Measurements from ENCODE around the gene GLRA2.
"Not testable (repeated sequence)": the region's sequence is repeated elsewhere in the genome, so short reads cannot be mapped to it uniquely, and the experiment has no call there.

Gene GLRA2

GRCh38 chrX:14564058-14564457 is 34.7 kb downstream of the GLRA2 start:
- peaks cover 13% of the 10 kb centered on the region for H3K9me3 Mint-ChIP-seq
- no peak overlapping the region for H3K27ac Mint-ChIP-seq
- peaks cover 2% of the 10 kb centered on the region for H3K27me3 Mint-ChIP-seq
- no peak overlapping the region for H3K4me3 Mint-ChIP-seq
- no peaks in the 10 kb centered on the region for H3K4me1 Mint-ChIP-seq
- H3K36me3 Mint-ChIP-seq = no peaks in the 10 kb centered on the region

- Mint-ChIP-seq H3K36me3 (no peaks in the 10 kb centered on the region), H3K9me3 (no peaks in the 10 kb centered on the region), H3K27me3 (no peaks in the 10 kb centered on the region), H3K4me1 (no peaks in the 10 kb centered on the region), H3K27ac (no peak overlapping the region), H3K4me3 (no peak overlapping the region)
These were observed 43.8 kb downstream of the GLRA2 start for GRCh38 chrX:14573161-14573560.

GRCh38 chrX:14581081-14581480 is 51.7 kb downstream of the GLRA2 start:
- no peaks in the 10 kb centered on the region for H3K4me1 Mint-ChIP-seq
- H3K27me3 Mint-ChIP-seq = no peaks in the 10 kb centered on the region
- H3K36me3 Mint-ChIP-seq = no peaks in the 10 kb centered on the region
- H3K27ac Mint-ChIP-seq = no peak overlapping the region
- no peak overlapping the region for H3K4me3 Mint-ChIP-seq
- no peaks in the 10 kb centered on the region for H3K9me3 Mint-ChIP-seq

- no peaks in the 10 kb centered on the region for H3K4me1 Mint-ChIP-seq
- no peaks in the 10 kb centered on the region for H3K27me3 Mint-ChIP-seq
- H3K9me3 Mint-ChIP-seq = no peaks in the 10 kb centered on the region
- no peaks in the 10 kb centered on the region for H3K36me3 Mint-ChIP-seq
- no peak overlapping the region for H3K27ac Mint-ChIP-seq
- H3K4me3 Mint-ChIP-seq = no peak overlapping the region
These were observed 55.2 kb downstream of the GLRA2 start for GRCh38 chrX:14584548-14584947.

- H3K27ac Mint-ChIP-seq = no peak overlapping the region
- H3K36me3 Mint-ChIP-seq = no peaks in the 10 kb centered on the region
- H3K9me3 Mint-ChIP-seq = no peaks in the 10 kb centered on the region
- peaks cover 1% of the 10 kb centered on the region for H3K27me3 Mint-ChIP-seq
- no peak overlapping the region for H3K4me3 Mint-ChIP-seq
- no peaks in the 10 kb centered on the region for H3K4me1 Mint-ChIP-seq
These were observed 60.9 kb downstream of the GLRA2 start for GRCh38 chrX:14590216-14590615.

GRCh38 chrX:14590693-14591424 is 61.5 kb downstream of the GLRA2 start:
- Mint-ChIP-seq H3K4me1 (no peaks in the 10 kb centered on the region), H3K36me3 (no peaks in the 10 kb centered on the region), H3K27ac (no peak overlapping the region), H3K27me3 (peaks cover 2% of the 10 kb centered on the region), H3K9me3 (no peaks in the 10 kb centered on the region), H3K4me3 (no peak overlapping the region)

GRCh38 chrX:14591976-14592375 is 62.6 kb downstream of the GLRA2 start:
- Mint-ChIP-seq H3K9me3 (no peaks in the 10 kb centered on the region), H3K27ac (no peak overlapping the region), H3K4me1 (no peaks in the 10 kb centered on the region), H3K36me3 (no peaks in the 10 kb centered on the region), H3K4me3 (no peak overlapping the region), H3K27me3 (peaks cover 2% of the 10 kb centered on the region)

- no peaks in the 10 kb centered on the region for H3K36me3 Mint-ChIP-seq
- no peak overlapping the region for H3K27ac Mint-ChIP-seq
- no peak overlapping the region for H3K4me3 Mint-ChIP-seq
- peaks cover 3% of the 10 kb centered on the region for H3K27me3 Mint-ChIP-seq
- no peaks in the 10 kb centered on the region for H3K4me1 Mint-ChIP-seq
- H3K9me3 Mint-ChIP-seq = no peaks in the 10 kb centered on the region
These were observed 65.2 kb downstream of the GLRA2 start for GRCh38 chrX:14594521-14594920.

- Mint-ChIP-seq H3K9me3 (no peaks in the 10 kb centered on the region), H3K27ac (no peak overlapping the region), H3K36me3 (no peaks in the 10 kb centered on the region), H3K4me1 (no peaks in the 10 kb centered on the region), H3K27me3 (peaks cover 4% of the 10 kb centered on the region), H3K4me3 (no peak overlapping the region)
These were observed 69.0 kb downstream of the GLRA2 start for GRCh38 chrX:14598330-14598729.

GRCh38 chrX:14607446-14607985 is 78.2 kb downstream of the GLRA2 start:
- H3K4me3 Mint-ChIP-seq = no peak overlapping the region
- no peaks in the 10 kb centered on the region for H3K36me3 Mint-ChIP-seq
- H3K27me3 Mint-ChIP-seq = peaks cover 2% of the 10 kb centered on the region
- no peaks in the 10 kb centered on the region for H3K4me1 Mint-ChIP-seq
- no peak overlapping the region for H3K27ac Mint-ChIP-seq
- no peaks in the 10 kb centered on the region for H3K9me3 Mint-ChIP-seq

GRCh38 chrX:14612450-14612849 is 83.1 kb downstream of the GLRA2 start:
- not testable (repeated sequence) for H3K36me3 Mint-ChIP-seq, H3K27me3 Mint-ChIP-seq, H3K27ac Mint-ChIP-seq, H3K9me3 Mint-ChIP-seq, H3K4me1 Mint-ChIP-seq, H3K4me3 Mint-ChIP-seq

- Mint-ChIP-seq H3K4me3 (no peak overlapping the region), H3K27ac (no peak overlapping the region), H3K4me1 (no peaks in the 10 kb centered on the region), H3K27me3 (no peaks in the 10 kb centered on the region), H3K9me3 (no peaks in the 10 kb centered on the region), H3K36me3 (no peaks in the 10 kb centered on the region)
These were observed 87.0 kb downstream of the GLRA2 start for GRCh38 chrX:14616301-14616700.

- no peaks in the 10 kb centered on the region for H3K27me3 Mint-ChIP-seq
- no peak overlapping the region for H3K27ac Mint-ChIP-seq
- H3K9me3 Mint-ChIP-seq = no peaks in the 10 kb centered on the region
- H3K36me3 Mint-ChIP-seq = no peaks in the 10 kb centered on the region
- H3K4me1 Mint-ChIP-seq = no peaks in the 10 kb centered on the region
- H3K4me3 Mint-ChIP-seq = no peak overlapping the region
These were observed 87.5 kb downstream of the GLRA2 start for GRCh38 chrX:14616836-14617235.

GRCh38 chrX:14618177-14618965 is 89.0 kb downstream of the GLRA2 start:
- Mint-ChIP-seq H3K4me3 (no peak overlapping the region), H3K27me3 (no peaks in the 10 kb centered on the region), H3K36me3 (no peaks in the 10 kb centered on the region), H3K27ac (no peak overlapping the region), H3K9me3 (no peaks in the 10 kb centered on the region), H3K4me1 (no peaks in the 10 kb centered on the region)

- Mint-ChIP-seq H3K27me3 (no peaks in the 10 kb centered on the region), H3K4me1 (no peaks in the 10 kb centered on the region), H3K36me3 (no peaks in the 10 kb centered on the region), H3K27ac (no peak overlapping the region), H3K4me3 (no peak overlapping the region), H3K9me3 (no peaks in the 10 kb centered on the region)
These were observed 101.4 kb downstream of the GLRA2 start for GRCh38 chrX:14630733-14631132.
